A549 (cell line): ENCODE measurements around the gene RAB41. TPM values are rescaled to one million over a fixed set of nuclear protein-coding genes. Genes with fewer than 3 reads are reported as not detected.
"Not testable (repeated sequence)": the region's sequence is repeated elsewhere in the genome, so short reads cannot be mapped to it uniquely, and the experiment has no call there.

Experiments used
- ATAC-seq, 2 experiments: fragments of 200-7000 bp in 1 of 2; fragments of >200 bp in 1 of 2; cut with Nextera tagmentation in 1 of 2; cut with Tn5 transposase in 1 of 2; 3 replicates each; pipeline versions ENCODE4 v1.8.0 to v1.9.1; 2018 to 2020; ENCODE audit warnings: mild to moderate bottlenecking in 1 of 2, moderate library complexity in 1 of 2
- CTCF ChIA-PET: fragments of 300-600 bp; sonication (Branson Sonifier 250); formaldehyde crosslinking; extraction: SDS; loops from one replicate; lab custom pipeline; 2021; ENCODE audit warnings: antibody characterized with exemption, inconsistent platforms; lab: Yijun Ruan, JAX
- POLR2A ChIA-PET: fragments of 350-600 bp; formaldehyde crosslinking; extraction: SDS; loops from one replicate; lab custom pipeline; 2021; ENCODE audit warnings: antibody characterized with exemption, inconsistent platforms; lab: Yijun Ruan, JAX
- DNase-seq, 2 experiments: peaks; one replicate each; pipeline versions ENCODE4 v3.0.0 to v3.0.0-alpha.2; 2011 to 2016; ENCODE audit warnings: low read depth in 1 of 2, low spot score in 1 of 2
- FAIRE-seq: peaks from 2 replicates; lab custom pipeline; 2011; peaks lifted over from hg19 to GRCh38; lab: Jason Lieb, UNC
- H3K27ac ChIP-seq, 2 experiments: fragments of >200 bp; sonication (Bioruptor Twin); formaldehyde crosslinking; 3 replicates each; pipeline ENCODE4 v1.5.1; 2016 to 2017
- H3K4me1 ChIP-seq: fragments of >200 bp; sonication (Bioruptor Twin); formaldehyde crosslinking; 3 replicates; pipeline ENCODE4 v1.6.1; 2016
- H3K4me2 ChIP-seq: fragments of >200 bp; sonication (Bioruptor Twin); formaldehyde crosslinking; 3 replicates; pipeline ENCODE4 v1.6.1; 2016
- H3K4me3 ChIP-seq: fragments of >200 bp; sonication (Bioruptor Twin); formaldehyde crosslinking; 3 replicates; pipeline ENCODE4 v1.5.1; 2016
- H3K9me3 ChIP-seq: fragments of >200 bp; sonication (Bioruptor Twin); formaldehyde crosslinking; 3 replicates; pipeline ENCODE4 v1.6.1; 2016
- BHLHE40 ChIP-seq: IDR thresholded peaks from 2 replicates; pipeline ENCODE4 v1.6.1; 2012; ENCODE audit warnings: low read depth, low read length, inconsistent platforms
- CBX2 ChIP-seq: fragments of 200-600 bp; sonication (generic); IDR thresholded peaks from 2 replicates; pipeline ENCODE4 v1.6.1; 2016; ENCODE audit warnings: low read depth, mild to moderate bottlenecking, borderline replicate concordance
- CBX8 ChIP-seq: fragments of 200-600 bp; sonication (generic); IDR thresholded peaks from 2 replicates; pipeline ENCODE4 v1.6.1; 2016
- CEBPB ChIP-seq, 2 experiments: fragments of >200 bp in 1 of 2; sonication (Bioruptor Twin) in 1 of 2; formaldehyde crosslinking in 1 of 2; IDR thresholded peaks; 2 replicates each; pipeline ENCODE4 v1.6.1; 2012 to 2016
- CHD2 ChIP-seq: fragments of 150-350 bp; IDR thresholded peaks from 2 replicates; pipeline ENCODE4 v1.6.1; 2014; ENCODE audit warnings: low read length; ENCODE audit not compliant: partially characterized antibody
- EHF ChIP-seq: fragments of 250-450 bp; sonication (Bioruptor Pico); IDR thresholded peaks from 2 replicates; pipeline ENCODE4 v1.5.0; 2020; ENCODE audit warnings: mild to moderate bottlenecking
- EHMT2 ChIP-seq: fragments of 200-600 bp; sonication (generic); IDR thresholded peaks from 2 replicates; pipeline ENCODE4 v1.6.1; 2016; ENCODE audit warnings: antibody characterized with exemption, low read depth, mild to moderate bottlenecking, moderate library complexity
- EP300 ChIP-seq, 2 experiments: fragments of >200 bp; sonication (Bioruptor Twin); formaldehyde crosslinking; IDR thresholded peaks; 2 replicates in 1 of 2; 3 replicates in 1 of 2; pipeline ENCODE4 v1.6.1; 2016 to 2017
- FOSB ChIP-seq: fragments of 250-450 bp; sonication (Bioruptor Pico); IDR thresholded peaks from 2 replicates; pipeline ENCODE4 v1.5.0; 2020; ENCODE audit warnings: mild to moderate bottlenecking, moderate library complexity
- FOSL2 ChIP-seq, 2 experiments: fragments of 450-650 bp in 1 of 2; fragments of >200 bp in 1 of 2; sonication (Bioruptor Twin) in 1 of 2; formaldehyde crosslinking; IDR thresholded peaks; 2 replicates each; pipeline versions ENCODE4 v1.5.0 to v1.6.1; 2016 to 2020; ENCODE audit warnings: mild to moderate bottlenecking in 1 of 2, moderate library complexity in 1 of 2
- FOXS1 ChIP-seq: fragments of 250-450 bp; sonication (Bioruptor Pico); IDR thresholded peaks from 2 replicates; pipeline ENCODE4 v1.5.0; 2020; ENCODE audit warnings: mild to moderate bottlenecking, moderate library complexity
- GATA3 ChIP-seq: IDR thresholded peaks from 2 replicates; pipeline ENCODE4 v1.6.1; 2012; ENCODE audit warnings: borderline replicate concordance
- HDAC2 ChIP-seq: fragments of 200-600 bp; sonication (generic); IDR thresholded peaks from 2 replicates; pipeline ENCODE4 v1.6.1; 2016
- HEYL ChIP-seq: fragments of 250-450 bp; sonication (Bioruptor Pico); IDR thresholded peaks from 2 replicates; pipeline ENCODE4 v1.8.0; 2021; ENCODE audit warnings: mild to moderate bottlenecking, moderate library complexity
- HOXB13 ChIP-seq: fragments of 250-450 bp; sonication (Bioruptor Pico); IDR thresholded peaks from 2 replicates; pipeline ENCODE4 v1.5.0; 2020; ENCODE audit warnings: low read depth, mild to moderate bottlenecking, moderate library complexity
- JUNB ChIP-seq: fragments of >200 bp; sonication (Bioruptor Twin); formaldehyde crosslinking; IDR thresholded peaks from 2 replicates; pipeline ENCODE4 v1.6.1; 2016
- KDM1A ChIP-seq: fragments of 200-600 bp; sonication (generic); IDR thresholded peaks from 2 replicates; pipeline ENCODE4 v1.6.1; 2016; ENCODE audit warnings: low read depth, mild to moderate bottlenecking
- MAFK ChIP-seq: fragments of 450-650 bp; IDR thresholded peaks from 2 replicates; pipeline ENCODE4 v1.6.1; 2014; ENCODE audit not compliant: partially characterized antibody
- MAZ ChIP-seq: fragments of 150-350 bp; IDR thresholded peaks from 2 replicates; pipeline ENCODE4 v1.6.1; 2014; ENCODE audit warnings: antibody characterized with exemption, low read depth, low read length, borderline replicate concordance
- NFE2L2 ChIP-seq: fragments of 150-350 bp; conservative IDR thresholded peaks from 2 replicates; pipeline ENCODE4 v1.6.1; 2014; ENCODE audit warnings: low read length
- POLR2A ChIP-seq: IDR thresholded peaks from 2 replicates; pipeline ENCODE4 v1.6.1; 2012; ENCODE audit warnings: mild to moderate bottlenecking, low read length
- POLR2AphosphoS2 ChIP-seq: conservative IDR thresholded peaks from 2 replicates; pipeline ENCODE4 v1.6.1; 2012; ENCODE audit warnings: low read length, improper control_type of control experiment, inconsistent platforms
- RCOR1 ChIP-seq: fragments of 150-350 bp; IDR thresholded peaks from 2 replicates; pipeline ENCODE4 v1.6.1; 2014; ENCODE audit warnings: antibody characterized with exemption, low read length, low read depth
- TP53 ChIP-seq: fragments of 250-450 bp; sonication (Bioruptor Pico); IDR thresholded peaks from 2 replicates; pipeline ENCODE4 v1.5.0; 2021; ENCODE audit warnings: mild to moderate bottlenecking, moderate library complexity
- ZC3H11A ChIP-seq: fragments of 450-650 bp; IDR thresholded peaks from 2 replicates; pipeline ENCODE4 v1.6.1; 2014; ENCODE audit warnings: antibody characterized with exemption, mild to moderate bottlenecking
- WGBS: methylation state at CpG from one replicate; pipeline ENCODE4 v1.1.6; 2017; ENCODE audit errors: missing lambda C conversion rate; 5-methylcytosine and 5-hydroxymethylcytosine counted together
- polyA plus RNA-seq, 4 experiments: library from polyadenylated mRNA; depleted of rRNA in 3 of 4; stranded (reverse); fragments of >200 nt; fragmentation: RNase III in 1 of 4; extraction: RNeasy Plus Mini Kit Qiagen cat#74134 plus additional on column Dnase treatment in 1 of 4; gene quantifications; 2 replicates in 3 of 4; 3 replicates in 1 of 4; pipeline ENCODE4 v1.2.3, GENCODE V29; 2011 to 2017
- TF ChIP-seq, protein P1 (sequence below): IDR thresholded peaks from 2 replicates; pipeline ENCODE4 v1.6.1; 2012; ENCODE audit warnings: low read depth, borderline replicate concordance
- TF ChIP-seq, protein P2 (sequence below): IDR thresholded peaks from 2 replicates; pipeline ENCODE4 v1.6.1; 2012
- TF ChIP-seq, protein P3 (sequence below): fragments of >200 bp; sonication (Bioruptor Twin); formaldehyde crosslinking; IDR thresholded peaks from 3 replicates; pipeline ENCODE4 v1.5.1; 2016
- TF ChIP-seq, protein P4 (sequence below): IDR thresholded peaks from 2 replicates; pipeline ENCODE4 v1.6.1; 2012
- TF ChIP-seq, protein P5 (sequence below): fragments of 450-650 bp; IDR thresholded peaks from 2 replicates; pipeline ENCODE4 v1.6.1; 2014; ENCODE audit warnings: antibody characterized with exemption

Gene RAB41
- polyA plus RNA-seq, 2 of the 4 experiments (the other 2 are of a cell fraction) = not detected

DNA sequence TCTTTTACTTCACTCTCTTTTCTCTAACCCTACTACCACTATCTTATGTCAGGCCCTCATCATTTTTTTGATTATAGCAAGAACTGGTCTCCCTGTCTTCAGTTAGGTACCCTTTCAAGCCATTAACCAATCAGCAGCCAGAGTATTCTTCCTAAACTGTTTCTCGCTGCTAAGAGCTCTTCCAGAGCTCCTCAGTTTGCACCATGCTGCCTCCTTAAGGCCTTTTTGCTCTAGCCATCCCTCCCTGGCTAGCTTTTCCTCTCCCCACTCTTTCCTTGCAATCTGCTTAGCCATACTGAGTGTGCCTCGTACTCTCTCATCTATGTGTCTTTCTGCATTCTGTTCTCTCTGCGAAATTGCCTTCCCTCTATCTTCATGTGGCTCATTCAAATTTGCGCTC lies 40.8 kb downstream of the RAB41 start:
- Histone ChIP-seq H3K9me3 (no peaks in the 10 kb centered on the region), H3K4me1 (no peaks in the 10 kb centered on the region), H3K27ac (no peak overlapping the region), H3K4me3 (no peak overlapping the region), H3K4me2 (no peak overlapping the region)
- FAIRE-seq (no peak), ATAC-seq (no peak), DNase-seq (peak in 1 of 2 experiments; percentile 1)
- ChIA-PET CTCF (no interaction called here), POLR2A (no interaction called here)
- 95% methylated on average over 4 of the region's 4 CpGs for WGBS
- no peak for TF ChIP-seq POLR2AphosphoS2
- TF ChIP-seq CEBPB (IDR thresholded peaks at IDR 0.05) = no peak
- no peak for TF ChIP-seq JUNB
- no peak for TF ChIP-seq BHLHE40
- TF ChIP-seq, protein P1, sequence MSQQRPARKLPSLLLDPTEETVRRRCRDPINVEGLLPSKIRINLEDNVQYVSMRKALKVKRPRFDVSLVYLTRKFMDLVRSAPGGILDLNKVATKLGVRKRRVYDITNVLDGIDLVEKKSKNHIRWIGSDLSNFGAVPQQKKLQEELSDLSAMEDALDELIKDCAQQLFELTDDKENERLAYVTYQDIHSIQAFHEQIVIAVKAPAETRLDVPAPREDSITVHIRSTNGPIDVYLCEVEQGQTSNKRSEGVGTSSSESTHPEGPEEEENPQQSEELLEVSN = no peak
- TF ChIP-seq NFE2L2 = no peak
- no peak for TF ChIP-seq MAZ
- no peak for TF ChIP-seq TP53
- TF ChIP-seq, protein P2, sequence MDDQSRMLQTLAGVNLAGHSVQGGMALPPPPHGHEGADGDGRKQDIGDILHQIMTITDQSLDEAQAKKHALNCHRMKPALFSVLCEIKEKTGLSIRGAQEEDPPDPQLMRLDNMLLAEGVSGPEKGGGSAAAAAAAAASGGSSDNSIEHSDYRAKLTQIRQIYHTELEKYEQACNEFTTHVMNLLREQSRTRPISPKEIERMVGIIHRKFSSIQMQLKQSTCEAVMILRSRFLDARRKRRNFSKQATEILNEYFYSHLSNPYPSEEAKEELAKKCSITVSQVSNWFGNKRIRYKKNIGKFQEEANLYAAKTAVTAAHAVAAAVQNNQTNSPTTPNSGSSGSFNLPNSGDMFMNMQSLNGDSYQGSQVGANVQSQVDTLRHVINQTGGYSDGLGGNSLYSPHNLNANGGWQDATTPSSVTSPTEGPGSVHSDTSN = no peak
- TF ChIP-seq EHMT2 = no peak
- TF ChIP-seq, protein P3, sequence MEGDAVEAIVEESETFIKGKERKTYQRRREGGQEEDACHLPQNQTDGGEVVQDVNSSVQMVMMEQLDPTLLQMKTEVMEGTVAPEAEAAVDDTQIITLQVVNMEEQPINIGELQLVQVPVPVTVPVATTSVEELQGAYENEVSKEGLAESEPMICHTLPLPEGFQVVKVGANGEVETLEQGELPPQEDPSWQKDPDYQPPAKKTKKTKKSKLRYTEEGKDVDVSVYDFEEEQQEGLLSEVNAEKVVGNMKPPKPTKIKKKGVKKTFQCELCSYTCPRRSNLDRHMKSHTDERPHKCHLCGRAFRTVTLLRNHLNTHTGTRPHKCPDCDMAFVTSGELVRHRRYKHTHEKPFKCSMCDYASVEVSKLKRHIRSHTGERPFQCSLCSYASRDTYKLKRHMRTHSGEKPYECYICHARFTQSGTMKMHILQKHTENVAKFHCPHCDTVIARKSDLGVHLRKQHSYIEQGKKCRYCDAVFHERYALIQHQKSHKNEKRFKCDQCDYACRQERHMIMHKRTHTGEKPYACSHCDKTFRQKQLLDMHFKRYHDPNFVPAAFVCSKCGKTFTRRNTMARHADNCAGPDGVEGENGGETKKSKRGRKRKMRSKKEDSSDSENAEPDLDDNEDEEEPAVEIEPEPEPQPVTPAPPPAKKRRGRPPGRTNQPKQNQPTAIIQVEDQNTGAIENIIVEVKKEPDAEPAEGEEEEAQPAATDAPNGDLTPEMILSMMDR = no peak
- TF ChIP-seq EP300 (IDR thresholded peaks at IDR 0.05) = no peak
- no peak for TF ChIP-seq GATA3
- no peak for TF ChIP-seq RCOR1
- TF ChIP-seq CBX8 = no peak
- no peak for TF ChIP-seq HEYL (CRISPR knock-in tag)
- no peak for TF ChIP-seq KDM1A
- TF ChIP-seq MAFK = no peak

DNA sequence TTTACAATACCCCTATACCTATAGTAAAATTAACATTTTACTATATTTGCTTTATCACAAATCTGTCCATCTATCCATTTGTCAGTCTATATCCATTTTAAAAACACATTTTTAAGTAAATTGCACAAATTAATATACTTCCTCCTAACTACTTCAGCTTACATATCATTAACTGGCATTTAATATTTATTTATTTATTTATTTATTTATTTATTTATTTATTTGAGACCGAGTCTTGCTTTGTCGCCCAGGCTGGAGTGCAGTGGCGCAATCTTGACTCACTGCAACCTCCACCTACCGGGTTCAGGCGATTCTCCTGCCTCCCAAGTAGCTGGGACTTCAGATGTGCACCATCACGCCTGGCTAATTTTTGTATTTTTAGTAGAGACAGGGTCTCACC lies 41.7 kb downstream of the RAB41 start:
- H3K9me3 ChIP-seq, H3K4me2 ChIP-seq, FAIRE-seq, H3K4me1 ChIP-seq, POLR2A ChIA-PET, H3K27ac ChIP-seq, CTCF ChIA-PET, H3K4me3 ChIP-seq, ATAC-seq, DNase-seq: not testable (repeated sequence)
- peak; percentile 76 for TF ChIP-seq ZC3H11A
- WGBS = 97% methylated on average over 6 of the region's 6 CpGs

DNA sequence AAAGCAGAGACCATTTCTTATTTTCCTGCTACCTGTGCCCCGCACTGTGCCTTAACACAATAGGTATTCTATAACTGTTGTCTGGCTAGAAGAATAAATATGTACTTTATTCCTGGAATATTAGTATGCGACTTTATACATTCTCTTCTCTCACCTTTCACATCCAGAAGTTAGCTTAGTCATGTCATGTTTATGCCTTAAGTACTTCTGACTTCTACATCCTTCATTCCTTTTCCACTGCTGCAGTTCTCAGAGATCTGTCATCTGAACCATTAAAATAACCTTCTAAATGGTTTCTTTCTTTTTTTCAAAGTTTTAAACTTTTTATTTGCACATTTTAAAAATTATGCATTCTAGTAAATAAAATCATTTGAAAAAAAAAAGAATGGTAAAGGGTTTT lies 42.4 kb downstream of the RAB41 start:
- WGBS = 98% methylated on average over 2 of the region's 2 CpGs
- TF ChIP-seq HOXB13 = no peak
- no peak for TF ChIP-seq FOXS1 (CRISPR knock-in tag)
- TF ChIP-seq, protein P4, sequence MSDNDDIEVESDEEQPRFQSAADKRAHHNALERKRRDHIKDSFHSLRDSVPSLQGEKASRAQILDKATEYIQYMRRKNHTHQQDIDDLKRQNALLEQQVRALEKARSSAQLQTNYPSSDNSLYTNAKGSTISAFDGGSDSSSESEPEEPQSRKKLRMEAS = no peak
- TF ChIP-seq EHF (CRISPR knock-in tag) = no peak
- no peak for TF ChIP-seq BHLHE40
- no peak for TF ChIP-seq FOSB (CRISPR knock-in tag)
- TF ChIP-seq HDAC2 = no peak
- no peak for TF ChIP-seq EP300 (IDR thresholded peaks at IDR 0.05)
- no peak for TF ChIP-seq CBX2
- no peak for TF ChIP-seq FOSL2 (IDR thresholded peaks at IDR 0.05)
- TF ChIP-seq FOSL2 (CRISPR knock-in tag; IDR thresholded peaks at IDR 0.05) = no peak
- TF ChIP-seq KDM1A = no peak
- TF ChIP-seq, protein P5, sequence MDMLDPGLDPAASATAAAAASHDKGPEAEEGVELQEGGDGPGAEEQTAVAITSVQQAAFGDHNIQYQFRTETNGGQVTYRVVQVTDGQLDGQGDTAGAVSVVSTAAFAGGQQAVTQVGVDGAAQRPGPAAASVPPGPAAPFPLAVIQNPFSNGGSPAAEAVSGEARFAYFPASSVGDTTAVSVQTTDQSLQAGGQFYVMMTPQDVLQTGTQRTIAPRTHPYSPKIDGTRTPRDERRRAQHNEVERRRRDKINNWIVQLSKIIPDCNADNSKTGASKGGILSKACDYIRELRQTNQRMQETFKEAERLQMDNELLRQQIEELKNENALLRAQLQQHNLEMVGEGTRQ = no peak
- no peak for TF ChIP-seq CEBPB (IDR thresholded peaks at IDR 0.05)
- no peak for TF ChIP-seq POLR2A
- TF ChIP-seq CHD2 = no peak
- no peak for TF ChIP-seq HEYL (CRISPR knock-in tag)
- H3K9me3 ChIP-seq = no peaks in the 10 kb centered on the region
- no peak overlapping the region for H3K4me2 ChIP-seq
- ATAC-seq (no peak), FAIRE-seq (peak; percentile 74), DNase-seq (no peak)
- ChIA-PET CTCF (no interaction called here), POLR2A (no interaction called here)
- H3K27ac ChIP-seq = no peak overlapping the region
- H3K4me3 ChIP-seq = no peak overlapping the region
- H3K4me1 ChIP-seq = no peaks in the 10 kb centered on the region
